Effector memory CD4-positive, alpha-beta T cell (primary cell): ENCODE data around the gene USP22.

Experiments used
- DNase-seq, 3 donors: peaks; one replicate each; pipeline ENCODE4 v3.0.0-alpha.2; 2020
- H3K27ac ChIP-seq: 2 replicates; pipeline ENCODE4 v1.7.0; 2013; ENCODE audit warnings: mild to moderate bottlenecking, low read length, moderate library complexity; ENCODE audit not compliant: insufficient read depth, poor library complexity, severe bottlenecking
- H3K27me3 ChIP-seq: replicated peaks from 2 replicates; pipeline ENCODE4 v1.7.0; 2013; ENCODE audit warnings: mild to moderate bottlenecking, low read length; ENCODE audit not compliant: insufficient read depth, control insufficient read depth, poor library complexity, severe bottlenecking
- H3K36me3 ChIP-seq: 2 replicates; pipeline ENCODE4 v1.7.0; 2013; ENCODE audit warnings: mild to moderate bottlenecking, low read length, moderate library complexity; ENCODE audit not compliant: control insufficient read depth, insufficient read depth
- H3K4me1 ChIP-seq: 2 replicates; pipeline ENCODE4 v1.7.0; 2013; ENCODE audit warnings: low read length, mild to moderate bottlenecking; ENCODE audit not compliant: control insufficient read depth, insufficient read depth, poor library complexity, severe bottlenecking
- H3K4me3 ChIP-seq: 2 replicates; pipeline ENCODE4 v1.7.0; 2013; ENCODE audit warnings: low read length, low read depth, mild to moderate bottlenecking; ENCODE audit not compliant: insufficient read depth, poor library complexity, severe bottlenecking
- H3K9me3 ChIP-seq: 2 replicates; pipeline ENCODE4 v1.7.0; 2013; ENCODE audit warnings: mild to moderate bottlenecking, low read length, moderate library complexity; ENCODE audit not compliant: control insufficient read depth

Gene USP22

DNA sequence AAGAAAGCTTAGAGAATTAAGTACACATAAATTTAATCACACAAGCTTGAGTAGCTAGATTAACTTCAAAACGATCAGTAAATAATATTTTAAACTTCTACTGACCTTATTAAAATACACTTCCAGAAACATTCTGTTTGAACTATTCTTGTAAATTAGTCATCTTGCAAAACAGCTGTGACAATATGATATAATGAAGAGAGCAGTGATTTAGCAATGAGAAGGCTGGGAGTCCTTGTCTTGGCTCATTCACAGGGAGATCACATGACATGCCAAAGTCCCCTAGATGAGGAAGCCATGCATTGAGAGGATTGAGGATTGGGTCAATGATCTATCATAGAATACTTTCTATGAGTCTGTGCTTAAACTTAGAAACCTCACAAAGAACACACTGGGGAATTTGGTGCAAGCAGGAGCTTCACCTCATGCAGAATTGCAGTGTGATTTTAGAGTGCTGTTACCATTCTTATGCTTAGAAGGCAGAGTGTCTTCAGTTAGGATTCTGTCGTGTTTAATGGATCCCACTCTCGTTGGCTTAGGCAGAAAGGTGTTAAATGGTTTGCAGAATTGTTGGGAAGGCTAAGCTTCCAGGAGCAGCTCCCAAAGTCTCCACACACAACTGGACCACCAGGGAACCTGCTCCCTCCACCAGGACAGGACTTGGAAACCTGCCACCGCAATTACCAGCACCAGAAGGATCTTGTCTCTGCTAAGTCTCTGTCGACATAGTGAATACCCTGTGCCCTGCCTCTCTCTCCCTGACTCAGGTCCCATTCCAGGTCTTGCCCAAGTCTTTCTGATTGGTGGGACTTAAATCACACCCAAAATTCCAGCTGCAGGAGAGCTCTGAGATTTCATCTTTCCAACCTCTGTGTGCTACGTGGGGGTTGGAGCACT lies 87.1 kb downstream of the USP22 start:
- H3K4me3 ChIP-seq, result no peak overlapping the region
- H3K27me3 ChIP-seq, result no peaks in the 10 kb centered on the region
- H3K27ac ChIP-seq, result no peak overlapping the region
- H3K9me3 ChIP-seq, result no peaks in the 10 kb centered on the region
- no peaks in the 10 kb centered on the region for H3K4me1 ChIP-seq
- DNase-seq, result no peak
- H3K36me3 ChIP-seq, result no peaks in the 10 kb centered on the region

DNA sequence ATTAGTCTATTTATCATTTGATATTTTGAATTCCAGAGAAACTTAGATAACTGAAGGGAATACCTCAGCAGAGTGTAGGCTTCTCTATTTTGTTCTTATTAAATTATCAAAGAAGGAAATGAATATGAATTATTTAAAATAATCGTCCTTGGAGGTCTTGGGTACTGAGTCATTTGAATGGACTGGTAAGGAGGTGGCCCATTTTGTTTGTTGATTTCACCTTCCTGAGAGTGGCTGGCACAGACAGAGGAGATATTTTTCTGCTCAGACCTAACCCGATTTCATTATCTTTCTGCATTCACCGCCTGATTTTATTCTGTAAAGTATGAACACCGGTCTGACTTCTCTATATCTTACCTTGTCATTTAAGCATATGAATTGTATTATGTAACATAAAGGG lies 88.0 kb downstream of the USP22 start:
- Histone ChIP-seq H3K4me3 (no peak overlapping the region), H3K27ac (no peak overlapping the region), H3K27me3 (peaks cover 2% of the 10 kb centered on the region), H3K9me3 (no peaks in the 10 kb centered on the region), H3K36me3 (no peaks in the 10 kb centered on the region), H3K4me1 (no peaks in the 10 kb centered on the region)
- DNase-seq, result no peak

DNA sequence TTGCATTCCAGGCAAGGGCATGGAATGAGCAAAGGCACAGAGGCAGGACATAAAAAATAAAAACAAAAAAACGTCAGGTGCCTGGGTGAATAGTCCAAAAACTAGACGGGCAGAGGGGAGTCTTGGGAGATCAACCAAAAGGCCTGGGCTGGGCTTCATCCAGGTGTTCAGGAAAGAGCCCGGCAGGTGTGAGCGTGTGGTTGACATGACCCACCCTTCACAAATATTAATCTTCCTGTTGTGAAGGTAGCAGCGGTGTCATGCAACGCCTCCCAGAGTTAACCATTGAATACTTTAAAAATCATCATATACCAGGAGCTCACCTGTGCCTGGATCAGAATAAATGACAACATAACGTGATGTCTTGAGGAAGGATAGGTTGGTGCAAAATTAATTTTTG lies 90.6 kb downstream of the USP22 start:
- Histone ChIP-seq H3K36me3 (no peaks in the 10 kb centered on the region), H3K4me3 (no peak overlapping the region), H3K9me3 (no peaks in the 10 kb centered on the region), H3K4me1 (no peaks in the 10 kb centered on the region), H3K27me3 (peaks cover 2% of the 10 kb centered on the region), H3K27ac (no peak overlapping the region)
- no peak for DNase-seq
